Head of caudate nucleus (tissue), 42 donors: Measurements from ENCODE around the gene NFIA.
A peak's percentile ranks its signal among the peaks of the same experiment; 100 is the strongest.

ENCODE experiments used
- DNase-seq, 42 donors: peaks; one replicate each; pipeline versions ENCODE4 v3.0.0 to v3.0.0-alpha.2; 2020 to 2021; ENCODE audit warnings: mixed read lengths in 7 of 42
- intact Hi-C: fragments of 100-400 bp; cut with DNase I; formaldehyde crosslinking; loops from one replicate; pipeline ENCODE4 v1.15.0; 2022

NFIA gene

DNA sequence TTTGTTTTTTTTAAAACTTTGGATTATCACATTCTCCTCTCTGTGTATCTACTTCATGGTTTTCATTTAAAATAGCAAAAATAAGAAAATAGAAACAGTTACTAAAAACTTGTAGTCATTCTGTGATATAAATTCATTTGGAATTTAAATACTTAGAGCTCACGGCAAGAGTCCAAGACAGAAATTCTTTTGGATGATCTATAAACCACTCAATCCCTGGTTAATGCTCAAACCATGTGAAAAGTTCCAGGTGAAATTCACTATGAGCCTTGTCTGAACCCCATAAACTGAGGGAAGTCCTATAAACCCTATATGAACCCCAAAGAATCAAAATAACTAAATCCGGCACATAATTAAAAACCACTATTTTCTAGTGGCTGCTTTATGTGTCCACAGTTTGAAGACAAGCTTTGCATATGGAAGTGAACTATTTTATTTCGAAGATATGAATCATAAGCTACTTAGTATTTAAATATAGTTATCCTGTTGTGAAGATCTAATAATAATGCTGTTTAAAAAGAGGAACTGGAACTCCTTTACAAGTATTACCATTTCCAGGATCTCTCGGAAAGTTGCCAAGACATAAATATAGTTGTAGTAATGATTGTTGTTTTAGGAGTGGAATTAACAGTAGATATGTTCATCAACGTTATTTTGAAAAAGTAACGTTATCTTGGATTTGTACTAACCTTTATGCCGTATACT lies 163.5 kb downstream of the NFIA start:
- intact Hi-C loops, result no loop called here
- DNase-seq, result no peak

DNA sequence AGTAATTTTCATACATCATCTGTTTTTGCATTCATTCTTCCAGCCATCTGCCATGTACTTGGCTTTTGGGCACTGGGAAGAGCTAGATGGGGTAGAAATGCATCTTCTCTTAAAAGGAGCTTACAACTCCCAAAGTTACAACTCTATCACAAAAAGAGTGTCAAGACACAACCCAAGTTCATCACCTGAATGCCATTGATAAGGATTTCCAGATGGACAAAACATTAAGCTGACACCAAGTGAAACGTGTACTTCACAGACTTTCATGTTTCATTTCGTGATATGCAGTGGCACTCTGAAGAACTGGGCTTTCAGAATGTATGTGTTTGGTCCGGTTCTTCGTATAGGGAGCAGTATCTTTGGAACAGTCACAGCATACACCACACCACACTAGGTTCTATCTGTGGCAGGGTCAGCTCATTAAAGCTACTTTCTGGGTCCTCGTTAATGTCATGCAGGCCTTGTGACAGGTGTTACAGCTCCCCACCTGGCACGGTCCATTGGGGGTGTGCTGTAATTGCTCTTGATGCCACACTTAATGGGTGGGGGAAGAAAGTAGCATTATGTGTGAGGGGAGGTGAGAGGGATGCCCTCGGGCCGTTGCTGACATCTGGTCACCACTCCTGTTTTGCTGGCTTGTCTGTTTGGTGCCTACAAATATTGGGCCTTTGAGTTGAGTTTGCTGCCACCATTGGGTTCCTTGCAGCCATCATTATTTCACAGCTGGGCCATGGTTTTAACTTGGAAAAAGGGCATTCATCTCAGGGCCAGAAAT lies 164.9 kb downstream of the NFIA start:
- DNase-seq, result no peak
- intact Hi-C loops, result no loop called here

DNA sequence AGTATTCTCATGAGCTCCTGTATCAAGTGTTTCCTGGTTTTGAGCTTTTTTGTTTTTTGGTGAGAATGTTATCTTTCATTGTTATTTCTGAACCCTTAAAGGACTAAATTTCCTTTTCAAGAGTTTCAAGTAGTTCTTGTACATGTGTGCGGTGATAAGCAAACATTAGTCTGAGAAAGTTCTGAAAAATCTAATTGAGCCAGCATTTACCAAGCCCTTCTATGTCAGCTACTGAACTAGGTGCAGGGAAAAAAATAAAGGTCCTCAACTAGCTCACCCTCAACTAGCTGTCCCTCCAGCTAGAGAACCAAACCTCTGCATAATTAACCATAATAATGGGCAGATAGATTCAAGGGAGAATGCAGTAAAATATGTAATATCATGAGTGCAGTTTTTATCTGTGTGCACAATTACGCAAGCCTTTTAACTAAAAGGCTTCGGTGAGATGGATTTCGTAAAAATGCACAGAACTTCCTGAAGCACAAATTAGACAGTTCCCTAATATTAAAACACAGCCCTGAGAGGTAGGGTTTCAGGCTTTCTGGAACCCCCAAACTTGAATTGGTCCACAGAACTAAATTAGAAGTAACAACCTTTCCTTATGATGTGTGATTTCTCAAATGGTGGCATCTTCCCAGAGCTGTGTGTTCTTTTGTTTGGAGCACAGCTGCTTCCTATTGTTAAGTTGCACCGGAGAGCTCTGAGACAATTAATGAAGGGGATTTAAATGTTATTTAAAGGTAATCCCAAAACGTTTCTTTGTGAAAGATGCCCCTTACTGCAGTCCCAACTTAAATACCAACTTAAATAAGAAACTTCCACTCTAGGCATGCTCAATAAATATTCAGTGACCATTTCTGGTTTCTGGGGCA lies 165.8 kb downstream of the NFIA start:
- intact Hi-C loops, result no loop called here
- DNase-seq, result no peak

DNA sequence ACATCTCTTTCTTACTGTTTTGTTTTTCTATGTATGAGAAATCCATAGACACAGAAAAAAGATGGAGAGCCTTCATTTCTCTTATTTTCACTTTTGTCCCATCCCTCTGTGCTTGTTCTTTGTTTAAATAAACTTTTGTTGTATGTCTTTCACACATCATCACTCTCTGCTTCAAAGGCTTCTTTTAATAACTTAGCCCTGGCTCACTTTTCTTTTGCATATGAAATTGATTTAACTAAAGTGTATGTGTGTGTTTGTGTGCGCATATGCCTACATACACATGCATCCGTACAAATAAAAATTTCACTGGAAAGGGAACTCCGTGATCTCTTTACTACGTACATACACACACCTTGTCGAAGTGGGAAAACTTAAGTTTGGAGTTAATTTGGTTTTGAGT lies 168.6 kb downstream of the NFIA start:
- intact Hi-C loops, result no loop called here

DNA sequence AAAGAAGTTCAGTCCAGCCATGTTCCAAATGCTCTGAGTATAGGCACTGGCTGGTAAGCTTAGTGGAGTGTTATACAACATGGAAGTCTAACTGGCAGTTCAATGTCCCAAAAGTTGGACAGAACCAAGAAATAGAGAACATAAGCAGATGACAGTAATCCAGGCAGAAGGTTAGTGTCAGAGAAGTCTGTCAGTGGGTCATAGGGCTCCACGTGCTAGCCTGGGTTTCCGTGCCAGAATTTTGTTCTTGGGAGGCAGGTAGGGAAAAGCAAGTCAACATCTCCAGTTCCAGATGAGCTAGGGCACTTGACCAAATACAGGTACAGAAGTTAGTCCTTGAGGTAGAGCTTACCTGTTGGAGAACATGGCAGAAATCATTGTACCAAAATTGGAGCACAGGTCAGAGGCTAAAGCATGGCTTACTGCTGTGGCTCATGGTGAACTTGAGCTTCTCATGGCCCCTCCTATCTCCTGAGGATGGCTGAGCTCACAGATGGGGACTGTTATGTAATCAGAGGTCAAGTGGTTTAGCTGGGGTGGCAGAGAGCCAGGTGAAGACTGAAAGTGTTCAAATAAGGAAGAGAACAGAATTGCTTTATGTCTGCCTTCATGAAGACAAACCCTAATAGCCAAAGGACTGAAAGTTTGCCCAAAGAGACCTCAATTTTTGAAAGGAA lies 170.8 kb downstream of the NFIA start:
- peak in 39 of 42 donors; percentile 16 to 89 (median 67) for DNase-seq
- intact Hi-C loops, result no loop called here

More for the DNA sequence above, 168.6 kb downstream of the NFIA start:
- DNase-seq, result no peak

DNA sequence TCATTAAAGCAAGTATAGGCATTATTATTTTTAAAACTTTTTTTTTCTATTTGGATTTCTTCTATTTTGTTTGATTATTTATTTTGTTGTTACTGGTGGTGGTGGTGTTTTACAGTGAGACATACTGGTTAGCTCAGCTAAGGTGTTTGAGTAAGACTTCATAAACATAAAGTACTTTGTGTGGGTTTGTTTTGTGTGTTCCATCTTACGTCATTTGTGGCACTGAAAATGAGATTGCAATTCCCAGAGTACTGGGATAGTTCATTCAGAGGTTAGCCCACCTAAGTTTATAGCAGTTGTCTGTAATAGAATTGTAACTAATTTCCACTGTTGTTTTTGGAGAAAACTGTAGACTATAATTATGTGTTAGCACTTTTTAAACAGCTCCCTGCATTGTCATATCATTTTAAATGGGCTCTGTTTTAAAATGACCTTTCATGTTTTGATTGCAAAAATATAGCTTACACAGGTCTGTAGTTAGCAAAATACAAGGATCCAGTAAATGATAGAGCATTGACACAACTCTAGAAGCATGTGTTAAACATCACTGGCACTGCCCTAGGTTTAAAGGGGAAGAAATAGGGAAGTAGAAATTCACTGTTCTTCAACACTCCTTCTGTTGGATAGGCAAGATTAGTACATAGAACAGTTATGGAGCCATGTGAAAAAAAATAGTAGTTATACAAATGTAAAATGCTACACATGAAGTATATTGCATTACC lies 171.7 kb downstream of the NFIA start:
- intact Hi-C loops, result no loop called here
- DNase-seq, result no peak

DNA sequence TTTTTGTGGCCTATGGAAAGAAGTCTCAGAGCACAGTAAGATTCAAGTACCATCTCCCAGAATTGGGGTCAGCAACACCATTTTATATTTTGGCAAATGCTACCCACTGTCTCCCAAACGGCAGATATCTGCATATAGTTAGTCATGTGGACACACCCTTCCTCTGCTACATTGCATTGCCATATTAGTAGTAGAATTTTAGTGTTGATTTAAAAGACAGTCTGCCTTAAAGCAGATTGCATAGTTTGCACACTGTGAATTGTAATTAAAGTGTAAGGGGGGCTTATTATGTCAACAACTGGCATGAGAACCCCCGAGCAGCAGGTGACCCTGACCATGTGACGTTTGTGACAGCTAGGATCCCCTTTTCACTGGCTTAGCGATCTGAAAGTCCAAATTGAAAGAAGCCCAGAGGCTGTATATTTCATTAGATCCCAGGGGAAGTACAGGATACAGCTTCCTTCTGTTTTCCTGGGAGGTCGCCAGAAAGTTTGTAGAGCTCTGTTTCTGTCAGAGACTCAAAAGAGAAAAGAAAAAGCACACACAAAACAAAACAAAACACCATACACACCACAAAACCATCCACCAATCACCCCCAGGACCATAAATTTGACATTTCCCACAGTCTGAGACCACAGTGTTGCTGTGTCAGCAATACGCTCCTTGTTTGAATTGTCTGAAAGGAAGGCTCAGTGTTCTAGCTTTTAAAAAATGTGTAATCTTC lies 172.4 kb downstream of the NFIA start:
- peak in 7 of 42 donors; percentile 15 to 70 (median 31) for DNase-seq
- intact Hi-C loops, result no loop called here

DNA sequence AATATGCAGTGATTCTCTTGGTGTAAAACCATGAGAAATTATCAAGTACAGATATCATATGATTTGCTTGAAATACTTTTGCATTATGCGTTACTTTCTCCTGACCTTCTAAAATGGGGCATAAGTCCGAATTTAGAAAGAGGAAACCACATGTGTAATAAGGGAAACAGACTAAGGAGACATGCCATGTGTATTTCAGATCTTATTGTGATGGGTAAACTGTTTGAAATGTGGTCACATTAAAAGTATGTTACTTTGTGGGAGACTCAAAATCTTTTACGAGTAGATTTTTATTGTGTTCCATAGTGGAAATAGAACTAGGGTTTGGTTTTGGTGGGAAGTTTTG lies 173.0 kb downstream of the NFIA start:
- intact Hi-C loops, result no loop called here
- DNase-seq, result no peak

DNA sequence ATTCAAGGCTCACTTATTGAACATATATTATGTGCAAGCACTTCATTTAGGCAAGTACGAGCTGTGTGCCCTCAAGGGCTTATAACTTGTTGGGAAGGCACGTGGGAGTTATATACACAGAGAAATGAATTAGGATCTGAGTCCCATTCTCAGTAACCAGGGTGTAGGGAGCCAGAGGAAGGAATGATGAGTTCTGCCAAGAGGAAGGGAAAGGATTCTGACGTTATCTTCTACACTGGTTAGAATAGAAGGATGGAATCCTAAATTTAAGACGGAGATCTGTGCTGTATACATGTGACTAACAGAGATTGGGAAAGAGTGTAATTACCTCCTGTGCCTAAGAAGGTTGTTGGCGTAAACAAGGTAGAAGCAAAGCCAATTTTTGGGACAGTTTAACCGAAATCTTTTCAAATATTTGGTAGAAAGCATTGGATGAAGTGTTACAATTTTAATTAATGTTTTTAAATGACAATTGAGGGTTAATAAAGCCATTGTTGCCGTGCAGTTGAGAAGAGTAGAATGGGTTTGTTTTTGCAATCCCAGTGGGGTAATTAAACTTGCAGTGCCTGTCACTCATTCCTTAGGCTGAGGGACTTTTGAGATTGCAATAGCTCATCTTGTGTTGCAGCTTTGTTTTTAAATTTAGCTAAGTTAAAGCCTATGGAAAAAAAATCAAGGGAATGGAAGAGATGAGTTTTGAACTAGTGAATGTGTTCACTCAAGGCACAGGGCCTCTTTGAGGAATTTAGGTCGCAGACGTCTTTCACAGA lies 177.2 kb downstream of the NFIA start:
- intact Hi-C loops, result no loop called here
- DNase-seq, result no peak

DNA sequence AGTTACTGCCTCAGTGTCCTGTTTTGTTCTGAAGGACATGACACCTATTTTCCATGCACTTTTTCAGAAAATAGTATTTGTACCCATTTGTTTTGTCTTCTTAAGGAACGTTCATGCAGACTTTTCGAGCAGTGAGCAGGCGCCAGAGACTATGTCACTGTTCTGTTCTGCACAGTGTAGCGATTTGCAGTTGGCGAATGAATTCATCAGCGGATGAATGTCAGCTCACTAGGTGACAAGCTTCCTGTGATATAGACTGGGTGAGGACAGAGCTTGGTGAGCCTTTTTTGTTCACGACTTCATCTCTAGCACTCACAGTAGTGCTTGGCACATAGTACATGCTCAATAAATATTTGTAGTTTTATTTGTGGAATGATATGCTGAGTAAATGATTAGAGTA lies 177.8 kb downstream of the NFIA start:
- intact Hi-C loops, result no loop called here

DNA sequence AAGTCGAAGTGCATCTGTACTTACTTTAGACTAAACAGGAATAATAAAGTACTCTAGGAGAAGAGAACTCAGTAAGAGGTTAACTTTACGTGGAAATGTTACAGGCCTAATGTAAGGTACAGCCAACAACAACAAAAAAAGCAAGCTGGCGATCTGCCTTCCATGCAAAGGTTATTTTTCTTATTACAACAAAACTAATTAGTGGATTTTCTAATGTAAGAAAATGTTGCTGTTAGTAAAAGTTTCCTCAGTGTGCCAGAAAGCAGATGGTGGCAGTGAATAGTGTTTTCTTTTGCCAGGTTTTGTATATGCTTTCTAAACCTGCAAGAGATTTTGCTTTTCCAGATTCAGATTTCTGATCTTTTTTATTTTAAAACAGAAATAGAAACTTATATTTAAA lies 179.2 kb downstream of the NFIA start:
- DNase-seq, result no peak
- intact Hi-C loops, result no loop called here

More for the DNA sequence above, 177.8 kb downstream of the NFIA start:
- no peak for DNase-seq

DNA sequence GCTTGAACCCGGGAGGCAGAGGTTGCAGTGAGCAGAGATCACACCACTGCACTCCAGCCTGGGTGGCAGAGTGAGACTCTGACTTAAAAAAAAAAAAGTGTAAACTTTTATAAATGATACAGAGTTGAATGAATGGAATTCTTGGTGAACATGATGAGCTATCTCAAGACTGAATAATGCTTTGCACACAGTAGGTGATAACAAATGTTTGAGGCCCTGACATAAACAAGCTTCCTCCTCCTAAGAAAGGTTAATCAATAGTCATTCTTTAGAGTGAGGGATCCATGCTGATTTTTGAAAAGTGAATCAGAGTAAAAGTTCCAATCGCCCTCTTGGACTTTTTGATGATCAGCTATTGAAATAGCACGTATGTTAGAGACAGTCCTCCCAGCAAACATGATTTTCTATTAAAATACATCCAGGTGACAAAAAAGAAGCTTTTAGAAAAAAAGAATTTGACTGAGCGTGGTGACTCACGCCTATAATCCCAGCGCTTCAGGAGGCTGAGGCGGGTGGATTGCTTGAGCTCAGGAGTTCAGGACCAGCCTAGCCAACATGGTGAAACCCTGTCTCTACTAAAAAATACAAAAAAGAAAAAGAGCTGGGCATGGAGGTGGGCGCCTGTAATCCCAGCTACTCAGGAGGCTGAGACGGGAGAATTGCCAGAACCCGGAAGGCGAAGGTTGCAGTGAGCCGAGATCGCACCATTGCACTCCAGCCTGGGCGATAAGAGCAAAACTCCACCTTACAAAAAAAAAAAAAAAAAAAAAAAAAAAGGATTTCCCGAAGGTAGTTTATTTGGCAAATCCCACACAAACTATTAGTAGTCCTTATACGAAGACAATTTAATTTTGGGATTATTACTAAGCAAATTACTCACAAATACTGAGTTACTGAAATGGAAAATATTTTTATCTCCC lies 181.8 kb downstream of the NFIA start:
- DNase-seq, result no peak
- intact Hi-C loops, result no loop called here

DNA sequence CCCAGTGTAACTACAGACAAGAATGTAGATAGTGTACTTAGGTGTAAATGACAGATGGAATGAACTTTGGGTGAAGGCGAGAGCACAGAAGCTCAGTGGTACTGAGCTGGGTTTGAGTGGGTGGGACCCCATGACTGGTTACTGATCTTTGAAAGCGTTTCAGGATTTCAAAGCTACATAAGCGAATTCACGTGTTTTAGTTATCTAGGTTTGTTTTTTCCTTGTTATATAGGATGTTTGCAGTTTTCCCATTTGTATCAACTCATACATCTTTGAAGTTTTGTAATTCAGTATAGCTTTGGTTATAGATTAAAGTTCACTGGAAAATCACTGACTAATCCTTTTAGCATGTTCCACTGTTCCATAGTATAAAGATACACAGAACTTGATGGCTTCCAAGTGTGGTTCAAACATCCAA lies 182.5 kb downstream of the NFIA start:
- no peak for DNase-seq
- intact Hi-C loops, result loop anchor here (5.0 kb wide), 1 partner anchor 213 kb away; no protein-coding TSS in a partner anchor

DNA sequence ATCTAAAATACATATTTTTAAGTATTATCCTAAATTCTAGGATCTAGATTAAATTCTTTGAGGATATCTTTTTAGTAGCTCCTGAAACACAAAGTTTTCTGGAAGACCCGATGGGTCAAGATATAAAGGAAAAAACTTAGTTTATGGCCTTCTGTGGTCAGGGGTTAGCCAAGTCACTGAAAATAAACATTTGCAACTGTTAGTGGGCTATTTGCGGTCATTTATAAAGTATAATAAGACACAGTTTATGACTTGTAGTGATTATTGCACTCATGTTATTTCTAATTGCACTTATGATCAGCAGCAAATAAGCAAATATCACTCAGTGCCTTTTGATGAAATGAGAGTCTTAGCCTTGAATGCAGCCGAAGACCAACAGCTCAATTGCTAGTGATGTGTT lies 183.3 kb downstream of the NFIA start:
- intact Hi-C loops, result loop anchor here (5.0 kb wide), 1 partner anchor 213 kb away; no protein-coding TSS in a partner anchor

DNA sequence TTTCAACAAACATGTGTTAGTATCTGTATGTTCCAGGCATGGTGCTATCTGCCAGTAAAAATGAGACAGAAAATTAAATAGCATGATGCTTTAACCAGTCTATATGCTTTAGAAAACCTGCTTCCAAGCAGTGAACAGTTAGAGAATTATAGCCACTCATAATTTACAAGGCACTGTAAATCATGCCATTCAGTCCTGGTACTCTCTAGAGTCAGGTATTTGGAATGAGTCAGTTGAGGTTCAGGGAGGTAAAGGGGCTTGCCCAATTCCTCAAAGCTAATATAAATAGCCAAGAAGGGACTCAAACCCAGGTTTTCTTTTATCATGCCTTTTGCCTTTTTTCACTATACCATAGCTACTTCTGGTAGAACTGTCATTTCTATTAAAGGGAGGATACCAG lies 184.4 kb downstream of the NFIA start:
- intact Hi-C loops, result loop anchor here (5.0 kb wide), 1 partner anchor 214 kb away; no protein-coding TSS in a partner anchor
- DNase-seq, result no peak

More for the DNA sequence above, 183.3 kb downstream of the NFIA start:
- no peak for DNase-seq
